Activated T-helper 2 cell treated with anti-CD3 and anti-CD28 coated beads, Interferon-gamma antibody, Interleukin-2, Interleukin-4, amounts not matched to agents 10 μg/mL and 5 μg/mL and 100 μg/mL, durations not matched to agents 14 hours and 24 hours and 36 hours (primary cell): ENCODE measurements around the gene HARS2. TPM values are rescaled to one million over a fixed set of nuclear protein-coding genes. Genes with fewer than 3 reads are reported as not detected.
A peak's percentile ranks its signal among the peaks of the same experiment; 100 is the strongest.
"Not testable (repeated sequence)": the region's sequence is repeated elsewhere in the genome, so short reads cannot be mapped to it uniquely, and the experiment has no call there.

Experiments
- DNase-seq: peaks from one replicate; pipeline ENCODE4 v3.0.0; 2021; ENCODE audit warnings: low spot score
- H3K27ac Mint-ChIP-seq: one replicate; pipeline ENCODE4 v1.8.0; 2021; ENCODE audit warnings: mixed read lengths
- H3K27me3 Mint-ChIP-seq: one replicate; pipeline ENCODE4 v1.8.0; 2021; ENCODE audit warnings: low read depth, mixed read lengths
- H3K36me3 Mint-ChIP-seq: one replicate; pipeline ENCODE4 v1.8.0; 2021; ENCODE audit warnings: low read depth, mixed read lengths
- H3K4me1 Mint-ChIP-seq: one replicate; pipeline ENCODE4 v1.8.0; 2021; ENCODE audit warnings: low read depth, mixed read lengths
- H3K4me3 Mint-ChIP-seq: one replicate; pipeline ENCODE4 v1.8.0; 2021; ENCODE audit warnings: low read depth, mild to moderate bottlenecking, moderate library complexity, mixed read lengths
- H3K9me3 Mint-ChIP-seq: one replicate; pipeline ENCODE4 v1.8.0; 2021; ENCODE audit warnings: mixed read lengths
- intact Hi-C: fragments of 100-400 bp; cut with micrococcal nuclease; formaldehyde crosslinking; loops from one replicate; pipeline ENCODE4 v1.15.1; 2023
- total RNA-seq: library from RNA; stranded (reverse); gene quantifications from 2 replicates; pipeline ENCODE4 v1.2.3, GENCODE V29; 2022

Gene HARS2
- total RNA-seq, 1 donor from 2014 or later = 30.1 TPM

- intact Hi-C loops = no loop called here
- no peaks in the 10 kb centered on the region for H3K27me3 Mint-ChIP-seq
- no peaks in the 10 kb centered on the region for H3K9me3 Mint-ChIP-seq
- H3K36me3 Mint-ChIP-seq = peaks cover 82% of the 10 kb centered on the region
- no peak for DNase-seq
- H3K4me1 Mint-ChIP-seq = peaks cover 4% of the 10 kb centered on the region
- H3K27ac Mint-ChIP-seq = no peak within 1 kb of the TSS
- no peak within 1 kb of the TSS for H3K4me3 Mint-ChIP-seq
Measured at GRCh38 chr5:140673187-140673976, 17.9 kb upstream of the HARS2 start, which contains the start of gene DND1. DND1 (minus strand) TSS chr5:140673576; CDS start chr5:140673542, 34 bp downstream.

- Mint-ChIP-seq H3K27me3 (no peaks in the 10 kb centered on the region), H3K9me3 (no peaks in the 10 kb centered on the region), H3K4me1 (peaks cover 4% of the 10 kb centered on the region), H3K4me3 (no peak overlapping the region), H3K36me3 (peaks cover 78% of the 10 kb centered on the region), H3K27ac (no peak overlapping the region)
- no peak for DNase-seq
- intact Hi-C loops = no loop called here
Measured at GRCh38 chr5:140674211-140674610, 17.0 kb upstream of the HARS2 start.

GRCh38 chr5:140674629-140675028 lies 16.6 kb upstream of the HARS2 start:
- intact Hi-C loops = no loop called here
- Mint-ChIP-seq H3K9me3 (no peaks in the 10 kb centered on the region), H3K36me3 (peaks cover 78% of the 10 kb centered on the region), H3K27ac (peak overlapping the region; percentile 52), H3K27me3 (no peaks in the 10 kb centered on the region), H3K4me3 (no peak overlapping the region), H3K4me1 (peaks cover 4% of the 10 kb centered on the region)
- DNase-seq = no peak

GRCh38 chr5:140677947-140678346 lies 13.3 kb upstream of the HARS2 start:
- Mint-ChIP-seq H3K36me3 (peaks cover 72% of the 10 kb centered on the region), H3K27me3 (no peaks in the 10 kb centered on the region), H3K4me3 (no peak overlapping the region), H3K9me3 (no peaks in the 10 kb centered on the region), H3K27ac (no peak overlapping the region), H3K4me1 (peaks cover 4% of the 10 kb centered on the region)
- intact Hi-C loops = loop anchor here (2.0 kb wide), 1 partner anchor 13 kb away; the partner anchor contains the start of genes HARS1 and HARS2
- DNase-seq = no peak

- Mint-ChIP-seq H3K27me3 (no peaks in the 10 kb centered on the region), H3K4me1 (peaks cover 4% of the 10 kb centered on the region), H3K36me3 (peaks cover 71% of the 10 kb centered on the region), H3K27ac (no peak overlapping the region), H3K4me3 (no peak overlapping the region), H3K9me3 (no peaks in the 10 kb centered on the region)
- intact Hi-C loops = no loop called here
- no peak for DNase-seq
Measured at GRCh38 chr5:140678993-140679392, 12.3 kb upstream of the HARS2 start.

- intact Hi-C loops = loop anchor here (2.0 kb wide), 4 partner anchors 14 to 290 kb away; partner anchors contain the start of genes ANKHD1 and TMCO6
- no peaks in the 10 kb centered on the region for H3K9me3 Mint-ChIP-seq
- peak overlapping the region; percentile 97 for H3K4me3 Mint-ChIP-seq
- no peak for DNase-seq
- H3K27ac Mint-ChIP-seq = peak overlapping the region; percentile 91
- H3K36me3 Mint-ChIP-seq = peaks cover 48% of the 10 kb centered on the region
- H3K4me1 Mint-ChIP-seq = peaks cover 20% of the 10 kb centered on the region
- H3K27me3 Mint-ChIP-seq = no peaks in the 10 kb centered on the region
Measured at GRCh38 chr5:140690376-140690932, 801 bp upstream of the HARS2 start.

GRCh38 chr5:140694276-140694675 lies 3.0 kb downstream of the HARS2 start:
- peaks cover 13% of the 10 kb centered on the region for H3K4me1 Mint-ChIP-seq
- H3K36me3 Mint-ChIP-seq = peaks cover 70% of the 10 kb centered on the region
- no peaks in the 10 kb centered on the region for H3K9me3 Mint-ChIP-seq
- H3K4me3 Mint-ChIP-seq = no peak overlapping the region
- intact Hi-C loops = no loop called here
- no peak overlapping the region for H3K27ac Mint-ChIP-seq
- DNase-seq = no peak
- H3K27me3 Mint-ChIP-seq = no peaks in the 10 kb centered on the region

GRCh38 chr5:140696891-140697492 lies 5.7 kb downstream of the HARS2 start:
- Mint-ChIP-seq H3K27me3 (no peaks in the 10 kb centered on the region), H3K36me3 (peaks cover 73% of the 10 kb centered on the region), H3K9me3 (no peaks in the 10 kb centered on the region), H3K27ac (no peak overlapping the region), H3K4me3 (no peak overlapping the region), H3K4me1 (peaks cover 14% of the 10 kb centered on the region)
- no peak for DNase-seq
- intact Hi-C loops = no loop called here

GRCh38 chr5:140700177-140701144 lies 9.2 kb downstream of the HARS2 start, which contains the start of gene ZMAT2:
ZMAT2 (plus strand) TSS chr5:140700447; CDS start chr5:140700461, 14 bp downstream.
- Mint-ChIP-seq H3K4me3 (peak within 1 kb of the TSS; percentile 93), H3K36me3 (peaks cover 87% of the 10 kb centered on the region), H3K27ac (peak within 1 kb of the TSS; percentile 81), H3K27me3 (no peaks in the 10 kb centered on the region), H3K9me3 (no peaks in the 10 kb centered on the region), H3K4me1 (peaks cover 15% of the 10 kb centered on the region)
- DNase-seq = peak; percentile 92
- intact Hi-C loops = loop anchor here (1.0 to 2.0 kb wide), 4 partner anchors 9 to 300 kb away; partner anchors contain the start of genes ANKHD1, HARS1, HARS2 and IK

- H3K27ac Mint-ChIP-seq = no peak overlapping the region
- intact Hi-C loops = no loop called here
Measured at GRCh38 chr5:140707812-140708211, 16.6 kb downstream of the HARS2 start.

GRCh38 chr5:140708787-140709186 lies 17.5 kb downstream of the HARS2 start:
- H3K27me3 Mint-ChIP-seq, DNase-seq, H3K4me3 Mint-ChIP-seq, H3K27ac Mint-ChIP-seq, H3K9me3 Mint-ChIP-seq, intact Hi-C loops: not testable (repeated sequence)
- H3K4me1 Mint-ChIP-seq = peaks cover 16% of the 10 kb centered on the region
- H3K36me3 Mint-ChIP-seq = peaks cover 36% of the 10 kb centered on the region

More at GRCh38 chr5:140707812-140708211, 16.6 kb downstream of the HARS2 start:
- Mint-ChIP-seq H3K4me3 (no peak overlapping the region), H3K36me3 (peaks cover 44% of the 10 kb centered on the region), H3K4me1 (peaks cover 15% of the 10 kb centered on the region), H3K9me3 (no peaks in the 10 kb centered on the region), H3K27me3 (no peaks in the 10 kb centered on the region)
- DNase-seq = no peak
